ENCODE measurements around the gene C11orf52. TPM values are rescaled to one million over a fixed set of nuclear protein-coding genes. Genes with fewer than 3 reads are reported as not detected.

The C11orf52 gene
- total RNA-seq, 4 donors from 2014 or later, result 4.1 to 15.7 (median 10.4) TPM

- no peaks in the 10 kb centered on the region for H3K9me3 ChIP-seq
- no peak for DNase-seq
- no peaks in the 10 kb centered on the region for H3K36me3 ChIP-seq
- TF ChIP-seq CTCF (IDR thresholded peaks at IDR 0.05) (no peak), POLR2A (IDR thresholded peaks at IDR 0.05) (no peak)
- H3K4me3 ChIP-seq, result no peak overlapping the region
- no peak overlapping the region for H3K27ac ChIP-seq
- no peaks in the 10 kb centered on the region for H3K4me1 ChIP-seq
- no peaks in the 10 kb centered on the region for H3K27me3 ChIP-seq
Observed at GRCh38 chr11:111886844-111887243, 31.9 kb upstream of the C11orf52 start.

- H3K4me3 ChIP-seq, result no peak overlapping the region
- H3K9me3 ChIP-seq, result no peaks in the 10 kb centered on the region
- H3K36me3 ChIP-seq, result no peaks in the 10 kb centered on the region
- H3K27ac ChIP-seq, result no peak overlapping the region
- no peaks in the 10 kb centered on the region for H3K27me3 ChIP-seq
- H3K4me1 ChIP-seq, result no peaks in the 10 kb centered on the region
- TF ChIP-seq POLR2A (IDR thresholded peaks at IDR 0.05) (no peak), CTCF (IDR thresholded peaks at IDR 0.05) (no peak)
- no peak for DNase-seq
Observed at GRCh38 chr11:111905411-111905810, 13.3 kb upstream of the C11orf52 start.

- TF ChIP-seq CTCF (IDR thresholded peaks at IDR 0.05), result no peak
- no peak for TF ChIP-seq POLR2A (IDR thresholded peaks at IDR 0.05)
- Histone ChIP-seq H3K36me3 (no peaks in the 10 kb centered on the region), H3K27me3 (no peaks in the 10 kb centered on the region), H3K9me3 (no peaks in the 10 kb centered on the region), H3K4me1 (no peaks in the 10 kb centered on the region), H3K4me3 (no peak overlapping the region), H3K27ac (no peak overlapping the region)
- no peak for DNase-seq
Observed at GRCh38 chr11:111906680-111907079, 12.0 kb upstream of the C11orf52 start.

- no peak for DNase-seq
- Histone ChIP-seq H3K4me1 (no peaks in the 10 kb centered on the region), H3K4me3 (no peak overlapping the region), H3K27ac (no peak overlapping the region), H3K27me3 (no peaks in the 10 kb centered on the region), H3K9me3 (no peaks in the 10 kb centered on the region), H3K36me3 (no peaks in the 10 kb centered on the region)
- TF ChIP-seq POLR2A (IDR thresholded peaks at IDR 0.05), result no peak
- TF ChIP-seq CTCF (IDR thresholded peaks at IDR 0.05), result no peak
Observed at GRCh38 chr11:111908639-111909305, 9.9 kb upstream of the C11orf52 start.

DNA sequence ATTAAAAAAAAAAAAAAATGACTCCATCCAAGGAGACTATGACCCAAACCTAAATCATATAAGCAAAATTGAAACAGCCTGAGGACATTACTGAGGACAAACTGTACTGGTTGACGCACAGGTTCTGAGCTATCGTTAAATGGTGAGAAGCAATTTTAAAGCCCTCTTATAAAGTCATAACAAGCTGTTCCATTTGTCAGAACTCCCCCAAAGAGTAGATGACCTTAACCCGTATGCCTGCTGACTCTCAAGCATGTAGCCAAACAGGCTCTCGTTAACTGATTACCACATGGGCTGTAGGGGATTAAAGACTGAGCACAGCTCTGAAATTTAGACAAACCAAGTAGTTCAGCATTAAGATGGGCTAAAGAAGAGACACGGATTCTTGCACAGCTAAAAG lies 9.3 kb upstream of the C11orf52 start:
- H3K4me3 ChIP-seq, result peak overlapping the region in 1 of 4 donors; percentile 54
- no peaks in the 10 kb centered on the region for H3K27me3 ChIP-seq
- no peak for TF ChIP-seq POLR2A (IDR thresholded peaks at IDR 0.05)
- TF ChIP-seq CTCF (IDR thresholded peaks at IDR 0.05), result no peak
- H3K9me3 ChIP-seq, result no peaks in the 10 kb centered on the region
- H3K4me1 ChIP-seq, result no peaks in the 10 kb centered on the region
- H3K36me3 ChIP-seq, result no peaks in the 10 kb centered on the region
- no peak for DNase-seq
- H3K27ac ChIP-seq, result no peak overlapping the region

All from Peyer's patch (tissue), 4 donors.